ENCODE measurements around the gene ERI3.

The ERI3 gene

DNA sequence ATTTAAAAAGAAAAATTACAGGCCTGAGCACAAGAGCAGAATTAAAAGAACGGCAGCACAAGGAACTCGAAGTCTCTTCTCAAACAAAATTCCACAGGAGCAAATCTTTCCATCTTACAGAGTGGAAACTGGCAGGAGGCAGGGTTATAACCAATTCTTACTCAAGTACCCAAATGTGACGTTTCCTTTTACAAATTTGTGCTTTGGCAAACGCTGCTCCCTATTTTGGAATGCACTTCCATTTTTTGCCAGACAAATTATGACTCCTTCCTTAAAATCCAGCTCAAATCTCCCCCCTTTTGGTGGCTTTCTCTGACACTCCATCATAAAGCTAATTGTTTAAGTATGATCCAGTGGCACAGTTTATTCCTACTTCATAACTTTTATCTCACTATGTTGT is 7.8 kb downstream of the ERI3 start:
- Histone ChIP-seq H3K27ac (no peak overlapping the region), H3K9me3 (no peaks in the 10 kb centered on the region), H3K27me3 (no peaks in the 10 kb centered on the region), H3K4me1 (ENCODE audit: control insufficient read depth in 1 of 2, insufficient read depth in 1 of 2, low read depth in 1 of 2, low read length in 1 of 2) (no peaks in the 10 kb centered on the region), H3K36me3 (no peaks in the 10 kb centered on the region), H3K4me3 (ENCODE audit: low read depth in 1 of 2, low read length in 1 of 2) (no peak overlapping the region)
- TF ChIP-seq CTCF (IDR thresholded peaks at IDR 0.05), result no peak

GRCh38 chr1:44346878-44347277 is 8.2 kb downstream of the ERI3 start:
- Histone ChIP-seq H3K27ac (no peak overlapping the region), H3K9me3 (no peaks in the 10 kb centered on the region), H3K4me1 (ENCODE audit: control insufficient read depth in 1 of 2, insufficient read depth in 1 of 2, low read depth in 1 of 2, low read length in 1 of 2) (no peaks in the 10 kb centered on the region), H3K36me3 (no peaks in the 10 kb centered on the region), H3K27me3 (no peaks in the 10 kb centered on the region), H3K4me3 (ENCODE audit: low read depth in 1 of 2, low read length in 1 of 2) (no peak overlapping the region)
- no peak for TF ChIP-seq CTCF (IDR thresholded peaks at IDR 0.05)

DNA sequence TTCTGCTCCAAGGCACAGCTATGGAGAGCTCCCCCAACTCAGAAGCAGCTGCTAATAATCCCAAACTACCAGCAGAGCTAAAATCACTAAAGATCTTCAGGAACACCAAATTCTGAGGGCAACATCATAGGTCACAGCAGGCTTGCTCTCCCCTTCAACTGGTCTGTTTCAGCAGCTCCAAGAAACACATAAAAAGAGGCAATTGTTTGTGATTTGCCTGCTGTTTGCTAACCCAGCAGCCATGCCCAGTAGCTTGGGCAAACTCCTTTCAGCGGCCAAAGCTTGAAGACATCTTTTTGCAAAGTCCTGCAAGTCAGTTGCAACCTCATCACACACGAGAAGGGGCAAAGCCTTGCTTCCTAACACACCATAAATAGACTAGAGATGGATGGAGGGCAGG is 8.9 kb downstream of the ERI3 start:
- Histone ChIP-seq H3K4me3 (ENCODE audit: low read depth in 1 of 2, low read length in 1 of 2) (no peak overlapping the region), H3K36me3 (no peaks in the 10 kb centered on the region), H3K27ac (no peak overlapping the region), H3K9me3 (no peaks in the 10 kb centered on the region), H3K4me1 (ENCODE audit: control insufficient read depth in 1 of 2, insufficient read depth in 1 of 2, low read depth in 1 of 2, low read length in 1 of 2) (no peaks in the 10 kb centered on the region), H3K27me3 (no peaks in the 10 kb centered on the region)
- no peak for TF ChIP-seq CTCF (IDR thresholded peaks at IDR 0.05)

- Histone ChIP-seq H3K4me3 (ENCODE audit: low read depth in 1 of 2, low read length in 1 of 2) (no peak overlapping the region), H3K36me3 (no peaks in the 10 kb centered on the region), H3K27ac (no peak overlapping the region), H3K4me1 (ENCODE audit: control insufficient read depth in 1 of 2, insufficient read depth in 1 of 2, low read depth in 1 of 2, low read length in 1 of 2) (no peaks in the 10 kb centered on the region), H3K9me3 (no peaks in the 10 kb centered on the region), H3K27me3 (no peaks in the 10 kb centered on the region)
- no peak for TF ChIP-seq CTCF (IDR thresholded peaks at IDR 0.05)
These were observed 9.8 kb downstream of the ERI3 start for GRCh38 chr1:44345187-44345775.

DNA sequence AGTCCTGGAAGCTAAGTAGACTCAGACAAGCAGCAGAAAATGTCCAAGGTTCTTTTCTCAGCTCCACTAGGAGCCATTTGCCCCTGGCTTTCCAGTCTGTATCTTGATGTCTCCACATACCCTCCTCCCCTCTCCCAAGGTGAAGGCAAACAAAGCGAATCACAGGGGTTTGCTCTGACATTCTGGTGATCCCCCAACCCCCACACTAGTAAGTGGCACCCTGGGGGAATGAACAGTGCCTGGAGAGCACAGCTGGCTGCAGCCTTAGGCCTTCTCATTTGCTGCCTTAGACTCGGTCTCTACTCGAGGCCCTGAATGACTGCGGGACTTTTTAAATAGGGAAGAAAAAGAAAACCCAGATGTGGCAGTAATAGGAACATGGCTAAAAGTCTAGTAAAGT is 15.3 kb downstream of the ERI3 start:
- H3K36me3 ChIP-seq, result peaks cover 18% of the 10 kb centered on the region
- H3K27ac ChIP-seq, result no peak overlapping the region
- H3K4me1 ChIP-seq (ENCODE audit: control insufficient read depth in 1 of 2, insufficient read depth in 1 of 2, low read depth in 1 of 2, low read length in 1 of 2), result no peaks in the 10 kb centered on the region
- no peak for TF ChIP-seq CTCF (IDR thresholded peaks at IDR 0.05)
- H3K27me3 ChIP-seq, result no peaks in the 10 kb centered on the region
- no peaks in the 10 kb centered on the region for H3K9me3 ChIP-seq
- no peak overlapping the region for H3K4me3 ChIP-seq (ENCODE audit: low read depth in 1 of 2, low read length in 1 of 2)

DNA sequence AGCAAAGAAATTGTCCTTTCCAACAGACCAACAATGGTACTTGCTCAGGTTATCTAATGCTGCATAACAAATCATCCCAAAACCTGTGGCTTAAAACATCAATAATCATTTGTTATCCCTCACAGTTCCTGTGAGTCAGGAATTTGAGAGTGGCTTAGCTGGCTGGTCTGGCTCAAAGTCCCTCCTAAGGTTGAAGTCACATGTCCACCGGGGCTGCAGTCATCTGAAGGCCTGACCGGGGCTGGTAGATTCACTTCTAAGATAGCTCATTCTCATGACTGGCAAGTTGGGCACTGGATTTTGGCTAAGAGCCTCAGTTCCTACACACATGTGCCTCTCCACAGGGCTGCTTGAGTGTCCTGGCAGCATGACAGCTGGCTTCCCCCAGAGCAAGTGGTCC is 16.9 kb downstream of the ERI3 start:
- H3K4me1 ChIP-seq (ENCODE audit: control insufficient read depth in 1 of 2, insufficient read depth in 1 of 2, low read depth in 1 of 2, low read length in 1 of 2), result peaks cover 0 to 4% of the 10 kb centered on the region in 2 experiments
- no peak for TF ChIP-seq CTCF (IDR thresholded peaks at IDR 0.05)
- no peak overlapping the region for H3K4me3 ChIP-seq (ENCODE audit: low read depth in 1 of 2, low read length in 1 of 2)
- H3K9me3 ChIP-seq, result no peaks in the 10 kb centered on the region
- H3K27me3 ChIP-seq, result no peaks in the 10 kb centered on the region
- H3K36me3 ChIP-seq, result peaks cover 18% of the 10 kb centered on the region
- H3K27ac ChIP-seq, result no peak overlapping the region
